HPDE6-E6E7 (cell line): ENCODE data around the gene FAM50A.
A peak's percentile ranks its signal among the peaks of the same experiment; 100 is the strongest.

Source experiments
- DNase-seq: peaks from one replicate; pipeline ENCODE4 v3.0.0; 2011; ENCODE audit warnings: missing footprints; ENCODE audit errors: extremely low spot score

Gene FAM50A

GRCh38 chrX:154463611-154464220, 19.8 kb downstream of the FAM50A start:
- DNase-seq = no peak

- no peak for DNase-seq
Observed at GRCh38 chrX:154464806-154465365, 20.9 kb downstream of the FAM50A start.

DNA sequence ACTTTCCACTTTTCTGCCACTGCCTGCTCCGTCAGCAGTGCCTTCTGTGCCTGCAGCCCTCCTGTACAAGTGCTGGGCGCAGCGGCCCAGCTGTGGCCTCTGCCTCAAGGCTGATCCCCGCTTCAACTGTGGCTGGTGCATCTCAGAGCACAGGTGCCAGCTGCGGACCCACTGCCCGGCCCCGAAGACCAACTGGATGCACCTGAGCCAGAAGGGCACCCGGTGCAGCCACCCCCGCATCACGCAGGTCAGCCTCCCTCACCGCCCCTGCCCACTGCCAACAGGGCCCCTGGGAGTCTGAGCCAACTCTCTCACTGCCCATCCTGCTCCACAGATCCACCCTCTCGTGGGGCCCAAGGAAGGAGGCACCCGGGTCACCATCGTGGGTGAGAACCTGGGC, 21.7 kb downstream of the FAM50A start:
- DNase-seq = no peak

DNA sequence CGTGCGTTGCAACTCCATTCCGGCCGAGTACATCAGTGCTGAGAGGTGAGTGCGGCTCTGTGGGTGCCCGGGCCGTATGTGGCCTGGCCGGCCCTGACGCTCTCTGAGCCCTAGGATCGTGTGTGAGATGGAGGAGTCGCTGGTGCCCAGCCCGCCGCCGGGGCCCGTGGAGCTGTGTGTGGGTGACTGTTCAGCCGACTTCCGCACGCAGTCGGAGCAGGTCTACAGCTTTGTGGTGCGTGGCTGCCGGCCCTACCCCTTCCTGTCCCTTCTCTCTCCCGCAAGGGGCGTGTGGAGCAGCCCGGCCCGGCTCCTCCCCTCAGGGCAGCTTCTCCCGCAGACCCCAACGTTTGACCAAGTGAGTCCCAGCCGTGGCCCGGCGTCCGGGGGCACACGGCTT, 22.1 kb downstream of the FAM50A start:
- no peak for DNase-seq

DNA sequence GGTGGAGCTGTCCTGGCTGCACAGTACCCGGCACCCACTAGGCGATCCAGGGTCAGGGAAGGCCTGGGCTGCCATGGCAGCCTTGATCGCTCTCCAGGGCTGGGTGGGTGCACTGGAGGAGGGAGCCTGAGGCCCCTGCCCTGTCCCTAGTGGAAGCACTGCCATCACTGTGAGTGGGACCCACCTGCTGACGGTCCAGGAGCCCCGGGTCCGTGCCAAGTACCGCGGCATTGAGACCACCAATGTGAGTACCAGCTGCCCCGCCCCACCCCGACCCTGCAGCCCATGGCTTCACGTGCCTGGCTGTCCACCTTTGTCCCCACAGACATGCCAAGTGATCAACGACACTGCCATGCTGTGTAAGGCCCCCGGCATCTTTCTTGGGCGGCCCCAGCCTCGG, 23.0 kb downstream of the FAM50A start:
- no peak for DNase-seq

GRCh38 chrX:154467556-154467955, 23.6 kb downstream of the FAM50A start:
- DNase-seq = no peak

DNA sequence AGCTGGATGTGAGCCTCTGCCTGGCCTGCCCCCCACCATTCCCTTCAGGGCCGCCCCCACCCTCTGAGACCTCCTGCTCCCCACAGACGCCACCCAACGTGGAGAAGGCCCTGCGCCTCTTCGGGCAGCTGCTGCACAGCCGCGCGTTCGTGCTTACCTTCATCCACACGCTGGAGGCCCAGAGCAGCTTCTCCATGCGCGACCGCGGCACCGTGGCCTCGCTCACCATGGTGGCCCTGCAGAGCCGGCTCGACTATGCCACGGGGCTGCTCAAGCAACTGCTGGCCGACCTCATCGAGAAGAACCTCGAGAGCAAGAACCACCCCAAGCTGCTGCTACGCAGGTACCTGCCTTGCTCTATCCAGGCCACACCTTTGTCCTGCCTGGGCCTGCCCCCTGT, 24.3 kb downstream of the FAM50A start:
- DNase-seq = no peak

- DNase-seq = no peak
Observed at GRCh38 chrX:154469114-154469513, 25.2 kb downstream of the FAM50A start.

GRCh38 chrX:154469880-154470279, 25.9 kb downstream of the FAM50A start:
- no peak for DNase-seq

GRCh38 chrX:154470434-154470833, 26.5 kb downstream of the FAM50A start:
- no peak for DNase-seq

- no peak for DNase-seq
Observed at GRCh38 chrX:154470914-154471568, 27.1 kb downstream of the FAM50A start.

GRCh38 chrX:154471839-154472684, 28.1 kb downstream of the FAM50A start:
- no peak for DNase-seq

DNA sequence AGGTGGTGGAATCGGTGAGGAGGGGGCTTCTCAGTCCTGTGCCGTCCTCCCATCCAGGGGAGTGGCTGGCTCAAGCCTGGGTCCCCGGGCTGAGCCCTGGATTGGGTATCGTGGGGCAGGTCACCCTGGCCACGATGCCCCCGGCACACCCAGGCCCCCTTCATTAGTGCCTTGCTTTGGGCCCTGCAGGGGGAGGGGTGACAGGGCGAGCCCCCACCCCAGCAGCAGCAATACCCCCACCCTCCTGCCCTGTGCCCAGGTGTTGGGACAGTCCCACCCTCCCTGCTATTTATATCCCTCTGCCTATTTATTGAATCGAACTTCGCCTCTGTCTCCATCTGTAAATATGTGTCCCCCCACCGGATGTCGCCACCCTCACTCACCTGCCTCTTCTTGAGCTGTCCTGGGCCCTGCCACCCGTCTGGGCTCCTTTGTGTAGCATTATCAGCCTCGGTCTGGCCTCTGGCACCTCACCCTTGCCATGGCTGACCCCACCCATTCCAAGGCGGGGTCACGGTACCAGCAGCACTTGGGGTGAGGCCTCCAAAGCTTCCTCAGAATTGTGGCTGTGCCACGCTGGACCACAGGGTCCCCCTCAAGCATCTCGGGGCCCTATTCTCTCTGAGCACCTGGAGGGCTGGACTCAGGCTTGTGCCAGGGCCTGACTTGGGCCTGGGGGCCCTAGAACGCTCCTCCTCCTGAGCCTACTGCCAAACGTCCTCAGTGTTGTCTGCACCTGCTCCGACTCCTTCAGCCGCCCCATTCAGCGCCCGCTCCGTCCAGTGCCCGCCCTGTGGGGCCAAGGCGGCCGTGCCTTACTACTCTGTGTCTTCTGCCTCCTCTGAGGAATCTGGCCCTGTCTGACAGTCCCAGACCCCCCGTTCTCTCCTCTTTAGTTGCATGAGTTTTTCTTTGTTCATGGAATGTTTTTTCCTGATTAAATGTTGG, 29.0 kb downstream of the FAM50A start:
- DNase-seq = no peak

- no peak for DNase-seq
Observed at GRCh38 chrX:154473683-154474082, 29.7 kb downstream of the FAM50A start.

DNA sequence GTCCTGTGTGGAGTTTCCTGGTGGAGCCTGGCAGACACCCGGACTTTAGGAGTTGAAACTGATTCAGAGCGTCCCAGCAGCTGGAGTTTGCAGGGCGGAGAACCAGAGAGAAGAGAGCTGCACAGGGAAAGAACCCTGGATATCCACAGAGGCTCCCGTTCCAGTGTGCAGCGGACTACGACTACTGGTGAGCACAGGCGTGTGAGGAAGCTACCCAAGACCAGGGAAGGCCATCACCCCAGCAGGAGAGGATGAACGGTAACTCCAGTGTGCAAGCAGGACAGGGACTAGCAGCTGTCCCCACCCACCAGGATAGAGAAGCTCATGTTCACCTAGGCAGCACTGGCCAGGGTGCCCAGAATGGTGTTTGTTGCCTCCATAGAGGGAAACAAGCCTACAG, 32.9 kb downstream of the FAM50A start:
- no peak for DNase-seq

- no peak for DNase-seq
Observed at GRCh38 chrX:154477891-154478477, 34.0 kb downstream of the FAM50A start.

DNA sequence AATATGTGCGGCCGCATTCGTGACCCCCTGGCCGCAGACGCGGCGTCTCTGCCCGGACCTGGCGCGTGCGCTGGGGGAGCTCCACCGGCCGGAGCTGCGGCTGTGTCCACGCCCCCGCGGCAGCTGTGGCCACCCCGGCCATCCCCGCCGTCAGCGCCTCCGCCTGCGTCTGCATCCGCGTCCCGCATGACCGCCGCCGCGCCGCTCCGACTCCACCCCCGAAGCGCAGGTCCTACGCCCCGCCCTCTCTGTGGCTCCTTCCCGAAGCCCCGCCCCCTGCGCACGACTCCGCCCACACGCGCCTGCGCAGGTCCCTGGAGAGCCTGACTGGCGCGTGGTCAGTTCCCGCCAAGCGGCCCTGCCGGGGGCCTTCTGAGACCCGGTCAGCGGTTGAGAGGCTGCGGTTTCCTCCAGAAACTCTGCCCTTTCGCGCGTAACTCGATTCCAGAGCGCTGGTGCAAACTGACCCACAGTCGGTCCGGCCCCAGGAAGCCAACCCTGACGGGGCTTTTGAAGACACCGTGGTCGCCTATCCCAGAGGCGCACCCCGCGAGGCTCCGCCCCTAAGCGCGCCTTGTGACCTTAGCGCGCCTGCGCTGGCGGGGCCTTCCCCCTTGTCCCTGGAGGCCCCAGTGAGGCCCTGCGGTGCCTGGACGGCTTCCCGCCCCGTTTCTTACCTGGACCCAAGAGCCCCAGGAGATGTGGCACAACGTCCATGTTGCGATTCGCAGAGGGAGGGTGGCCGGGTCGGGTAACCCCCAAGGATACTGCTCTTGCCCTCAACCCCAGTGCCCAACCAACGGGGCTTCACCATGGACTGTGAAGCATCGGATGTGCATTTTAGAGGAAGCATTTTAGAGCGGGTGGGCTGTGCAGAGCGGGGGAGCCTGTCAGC, 35.0 kb downstream of the FAM50A start, which contains the start of gene LAGE3:
Gene LAGE3, minus strand, starts transcription at position 554 of the 895 bp plus-strand sequence. Its CDS starts 366 bp downstream, at position 188.
- DNase-seq = peak; percentile 95

DNA sequence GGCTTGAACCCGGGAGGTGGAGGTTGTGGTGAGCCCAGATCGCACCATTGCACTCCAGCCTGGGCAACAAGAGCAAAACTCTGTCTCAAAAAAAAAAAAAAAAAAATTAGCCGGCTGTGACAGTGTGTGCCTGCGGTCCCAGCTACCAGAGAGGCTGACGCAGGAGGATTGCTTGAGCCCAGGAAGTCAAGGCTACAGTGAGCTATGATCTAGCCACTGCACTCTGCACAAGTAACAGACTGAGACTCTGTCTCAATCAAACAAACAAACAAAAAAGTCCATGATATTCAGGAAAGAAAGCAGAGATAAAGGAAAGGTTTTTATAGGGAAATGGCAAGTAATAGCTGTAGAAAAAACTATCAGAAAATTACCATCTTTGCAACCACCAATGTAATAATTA, 37.3 kb downstream of the FAM50A start:
- DNase-seq = no peak

DNA sequence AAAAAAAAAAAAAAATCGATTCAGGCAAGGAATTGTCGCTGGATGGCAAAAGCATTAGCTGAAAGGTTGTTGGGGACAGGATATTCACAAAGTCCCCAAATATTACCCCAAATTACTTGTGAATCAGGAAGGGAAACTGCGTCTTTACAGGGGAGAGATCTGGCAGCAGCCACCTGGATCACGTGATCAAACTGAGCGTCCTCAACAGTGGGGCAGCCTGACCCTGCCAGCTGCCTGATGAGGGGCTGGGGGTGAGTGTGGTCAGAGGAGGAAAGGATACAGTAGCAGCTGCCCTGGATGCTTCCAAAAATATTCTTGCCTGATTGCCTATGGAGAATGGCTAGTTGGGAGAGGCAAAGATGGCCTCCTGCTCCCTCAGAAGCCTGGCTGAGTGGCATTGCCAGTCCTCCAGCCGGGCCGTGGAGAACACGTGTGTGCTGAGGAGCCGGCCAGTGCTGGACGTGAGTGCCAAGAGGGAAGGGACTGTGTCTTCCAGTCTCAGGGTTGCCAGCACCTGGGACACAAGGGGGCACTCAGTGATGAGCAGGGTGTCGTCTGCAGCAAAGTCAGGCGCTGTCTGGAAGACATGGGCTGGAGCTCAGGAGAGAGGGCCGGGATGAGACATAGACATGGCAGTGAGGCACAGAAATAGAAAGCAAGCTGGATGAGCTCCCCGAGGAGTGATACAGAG, 38.1 kb downstream of the FAM50A start:
- no peak for DNase-seq
